ENCODE data around the gene CDYL2. TPM values are rescaled to one million over a fixed set of nuclear protein-coding genes. Genes with fewer than 3 reads are reported as not detected.
"Not testable (repeated sequence)": the region's sequence is repeated elsewhere in the genome, so short reads cannot be mapped to it uniquely, and the experiment has no call there.

The CDYL2 gene
- total RNA-seq, 2 experiments from 2014 or later, result 40.7 to 49.0 TPM

DNA sequence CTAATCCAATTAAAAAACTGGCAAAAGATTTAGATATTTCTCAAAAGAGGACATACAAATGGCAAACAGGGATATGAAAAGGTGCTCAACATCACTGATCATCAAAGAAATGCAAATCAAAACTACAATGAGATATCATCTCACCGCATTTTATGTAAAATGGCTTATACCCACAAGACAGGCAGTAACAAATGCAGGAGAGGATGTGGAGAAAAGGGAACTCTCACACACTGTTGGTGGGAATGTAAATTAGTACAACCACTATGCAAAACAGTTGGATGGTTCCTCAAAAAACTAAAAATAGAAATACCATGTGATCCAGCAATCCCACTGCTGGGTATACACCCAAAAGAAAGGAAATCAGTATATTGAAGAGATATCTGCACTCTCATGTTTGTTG lies 154.1 kb downstream of the CDYL2 start:
- Mint-ChIP-seq H3K36me3 (ENCODE audit: low read depth) (peaks cover 48% of the 10 kb centered on the region), H3K4me1 (peaks cover 38% of the 10 kb centered on the region), H3K9me3 (peaks cover 25% of the 10 kb centered on the region)
- peak; percentile 17 for DNase-seq
- H3K27ac Mint-ChIP-seq, H3K27me3 Mint-ChIP-seq, POLR2A ChIA-PET, H3K4me3 Mint-ChIP-seq, CTCF ChIA-PET: not testable (repeated sequence)

DNA sequence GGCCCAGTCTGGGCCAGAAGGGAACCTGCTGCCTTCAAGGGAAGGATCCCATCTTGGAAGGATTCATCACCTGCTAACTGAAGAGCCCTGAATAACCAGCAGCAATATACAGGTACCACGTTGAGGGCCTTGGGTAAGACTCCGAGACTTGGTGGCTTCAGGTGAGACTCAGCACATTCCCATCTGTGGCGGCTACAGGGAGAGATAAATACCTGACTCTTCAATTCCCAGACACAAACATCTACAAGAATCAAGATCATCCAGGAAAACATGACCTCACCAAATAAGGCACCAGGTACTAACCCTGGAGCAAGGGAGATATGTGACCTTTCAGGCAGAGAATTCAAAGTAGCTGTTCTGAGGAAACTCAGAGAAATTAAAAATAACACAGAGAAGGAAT lies 164.1 kb downstream of the CDYL2 start:
- POLR2A ChIA-PET, result no interaction called here
- no peaks in the 10 kb centered on the region for H3K27me3 Mint-ChIP-seq
- DNase-seq, result no peak
- peaks cover 11% of the 10 kb centered on the region for H3K9me3 Mint-ChIP-seq
- H3K27ac Mint-ChIP-seq, result no peak overlapping the region
- CTCF ChIA-PET, result interaction anchor here (1.4 kb wide), 1 partner anchor 12 kb away, joined by 4 read pairs; no protein-coding TSS in a partner anchor
- no peak overlapping the region for H3K4me3 Mint-ChIP-seq
- peaks cover 1% of the 10 kb centered on the region for H3K4me1 Mint-ChIP-seq
- peaks cover 34% of the 10 kb centered on the region for H3K36me3 Mint-ChIP-seq (ENCODE audit: low read depth)

DNA sequence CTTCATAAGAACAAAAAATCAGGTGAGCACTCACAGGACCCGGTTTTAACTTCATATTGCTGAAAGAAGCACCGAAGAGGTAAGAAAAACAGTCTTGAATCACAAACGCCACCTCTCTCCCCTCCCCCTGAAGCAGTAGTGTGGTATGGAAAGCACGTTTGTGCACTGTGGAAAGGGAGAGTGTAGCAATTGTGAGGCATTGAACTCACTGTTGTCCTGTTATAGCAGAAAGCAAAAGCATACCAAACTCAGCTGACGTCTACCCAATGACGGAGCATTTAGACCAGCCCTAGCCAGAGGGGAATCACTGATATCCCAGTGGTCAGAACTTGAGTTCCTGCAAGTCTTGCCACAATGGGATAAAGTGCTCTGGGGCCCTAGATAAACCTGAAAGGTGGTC lies 164.8 kb downstream of the CDYL2 start:
- Mint-ChIP-seq H3K9me3 (peaks cover 11% of the 10 kb centered on the region), H3K27me3 (no peaks in the 10 kb centered on the region), H3K36me3 (ENCODE audit: low read depth) (peaks cover 31% of the 10 kb centered on the region), H3K27ac (no peak overlapping the region), H3K4me1 (peaks cover 1% of the 10 kb centered on the region), H3K4me3 (no peak overlapping the region)
- POLR2A ChIA-PET, result no interaction called here
- CTCF ChIA-PET, result interaction anchor here (1.4 kb wide), 1 partner anchor 11 kb away, joined by 4 read pairs; no protein-coding TSS in a partner anchor
- no peak for DNase-seq

DNA sequence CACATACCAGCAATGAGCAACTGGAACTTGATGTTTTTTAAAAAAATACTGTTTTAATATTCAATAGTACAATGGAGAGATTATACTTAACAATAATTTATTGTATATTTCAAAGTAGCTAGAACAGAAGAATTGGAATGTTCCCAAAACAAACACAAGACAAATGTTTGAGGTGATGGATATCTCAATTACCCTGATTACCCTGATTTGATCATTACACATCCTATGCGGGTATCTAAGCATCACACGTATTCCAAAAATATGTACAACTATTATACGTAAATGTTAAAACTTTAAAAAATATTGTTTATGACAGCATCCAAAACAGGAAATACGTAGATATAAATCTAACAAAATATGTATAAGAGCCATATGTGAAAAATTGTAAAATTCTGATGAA lies 166.8 kb downstream of the CDYL2 start:
- ChIA-PET CTCF (no interaction called here), POLR2A (no interaction called here)
- Mint-ChIP-seq H3K27ac (no peak overlapping the region), H3K9me3 (peaks cover 3% of the 10 kb centered on the region), H3K4me1 (peaks cover 1% of the 10 kb centered on the region), H3K36me3 (ENCODE audit: low read depth) (peaks cover 23% of the 10 kb centered on the region), H3K4me3 (no peak overlapping the region), H3K27me3 (no peaks in the 10 kb centered on the region)
- DNase-seq, result no peak

DNA sequence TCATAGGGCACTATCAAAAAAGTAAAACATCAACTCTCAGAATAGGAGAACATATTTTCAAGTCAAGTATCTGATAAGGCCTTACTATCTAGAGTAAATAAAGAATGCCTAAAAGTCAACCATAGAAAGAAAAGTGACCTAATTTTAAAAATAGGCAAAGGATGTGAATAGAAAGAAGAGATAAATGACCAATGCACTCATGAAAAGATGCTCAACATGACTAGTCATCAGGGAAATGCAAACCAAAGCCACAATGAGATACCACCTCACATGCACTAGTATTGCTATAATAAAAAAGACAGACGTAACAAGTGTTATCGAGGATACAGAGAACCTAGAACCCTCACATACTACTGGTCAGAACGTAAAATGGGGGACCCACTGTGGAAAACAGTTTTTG lies 172.8 kb downstream of the CDYL2 start:
- Mint-ChIP-seq H3K9me3 (peaks cover 14% of the 10 kb centered on the region), H3K27ac (no peak overlapping the region), H3K4me3 (no peak overlapping the region), H3K4me1 (peaks cover 3% of the 10 kb centered on the region), H3K36me3 (ENCODE audit: low read depth) (peaks cover 56% of the 10 kb centered on the region), H3K27me3 (no peaks in the 10 kb centered on the region)
- ChIA-PET CTCF (no interaction called here), POLR2A (no interaction called here)
- DNase-seq, result no peak

DNA sequence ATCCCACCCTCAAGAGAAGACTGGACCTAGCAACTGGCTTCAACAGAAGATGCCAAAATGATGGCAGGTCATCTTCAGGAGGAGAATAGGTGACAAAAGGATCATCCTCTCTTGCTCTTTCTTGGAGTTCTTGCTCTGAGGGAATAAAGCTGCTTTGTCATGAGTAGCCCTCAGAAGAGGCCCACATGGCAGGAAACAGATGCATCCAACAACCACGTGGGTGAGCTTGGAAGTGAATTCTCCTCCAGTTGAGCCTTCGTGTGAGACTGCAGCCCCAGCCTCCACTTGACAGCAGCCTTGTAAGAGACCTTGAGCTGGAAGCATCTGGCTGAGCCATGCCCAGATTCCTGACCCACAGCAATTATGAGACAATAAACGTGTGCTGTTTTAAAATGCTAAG lies 176.1 kb downstream of the CDYL2 start:
- peaks cover 28% of the 10 kb centered on the region for H3K9me3 Mint-ChIP-seq
- H3K4me1 Mint-ChIP-seq, result peaks cover 8% of the 10 kb centered on the region
- CTCF ChIA-PET, result interaction anchor here (1.1 kb wide), 1 partner anchor 12 kb away, joined by 4 read pairs; no protein-coding TSS in a partner anchor
- no peak overlapping the region for H3K4me3 Mint-ChIP-seq
- H3K36me3 Mint-ChIP-seq (ENCODE audit: low read depth), result peaks cover 73% of the 10 kb centered on the region
- POLR2A ChIA-PET, result no interaction called here
- H3K27me3 Mint-ChIP-seq, result no peaks in the 10 kb centered on the region
- DNase-seq, result no peak
- H3K27ac Mint-ChIP-seq, result no peak overlapping the region

DNA sequence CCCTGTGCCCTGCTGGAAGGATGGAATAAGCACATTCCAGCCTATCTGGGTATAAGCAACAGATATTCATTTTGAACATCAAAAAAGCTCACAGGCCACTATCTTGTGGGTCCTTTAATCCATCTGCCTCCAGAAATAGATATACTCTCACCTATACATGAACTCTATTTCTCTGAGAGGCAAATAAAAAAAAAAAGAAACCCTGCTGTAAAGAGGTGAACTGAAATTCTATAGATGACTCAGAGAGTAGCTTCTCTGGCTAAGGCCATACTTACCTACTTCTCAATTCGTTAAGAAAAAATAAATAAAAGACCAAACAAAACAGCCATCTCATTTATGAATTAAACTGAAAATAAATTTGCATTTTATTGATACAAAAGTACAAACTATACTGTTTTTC lies 177.3 kb downstream of the CDYL2 start:
- POLR2A ChIA-PET, result no interaction called here
- CTCF ChIA-PET, result interaction anchor here (0.6 kb wide), 1 partner anchor 13 kb away, joined by 5 read pairs; no protein-coding TSS in a partner anchor
- H3K9me3 Mint-ChIP-seq, result peaks cover 30% of the 10 kb centered on the region
- peaks cover 13% of the 10 kb centered on the region for H3K4me1 Mint-ChIP-seq
- no peaks in the 10 kb centered on the region for H3K27me3 Mint-ChIP-seq
- no peak for DNase-seq
- peaks cover 64% of the 10 kb centered on the region for H3K36me3 Mint-ChIP-seq (ENCODE audit: low read depth)
- no peak overlapping the region for H3K27ac Mint-ChIP-seq
- H3K4me3 Mint-ChIP-seq, result no peak overlapping the region

DNA sequence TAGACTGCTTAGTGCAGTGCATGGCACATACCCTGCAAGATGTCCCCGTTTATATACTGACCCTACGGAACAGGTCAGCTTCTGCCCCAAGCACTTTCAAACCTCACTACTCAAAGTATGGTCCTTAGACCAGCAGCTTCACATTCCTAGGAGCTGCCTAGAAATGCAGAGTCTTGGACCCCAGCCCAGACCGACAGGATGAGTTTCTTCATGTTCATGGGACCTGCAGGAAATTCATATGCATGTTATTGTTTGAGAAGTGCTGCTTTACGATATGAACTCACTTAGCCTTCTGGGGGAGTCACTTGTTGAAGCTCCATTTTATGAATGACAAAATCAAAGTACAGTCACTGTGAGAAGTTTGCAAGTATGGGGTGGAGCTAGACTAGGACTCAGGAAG lies 181.0 kb downstream of the CDYL2 start:
- Mint-ChIP-seq H3K27ac (no peak overlapping the region), H3K4me3 (no peak overlapping the region), H3K9me3 (peaks cover 20% of the 10 kb centered on the region), H3K4me1 (peaks cover 13% of the 10 kb centered on the region), H3K27me3 (no peaks in the 10 kb centered on the region), H3K36me3 (ENCODE audit: low read depth) (peaks cover 43% of the 10 kb centered on the region)
- ChIA-PET POLR2A (no interaction called here), CTCF (interaction anchor here (1.2 to 1.7 kb wide), 5 partner anchors 11 to 176 kb away, joined by 3 to 5 read pairs (median 3); no protein-coding TSS in a partner anchor)
- no peak for DNase-seq

DNA sequence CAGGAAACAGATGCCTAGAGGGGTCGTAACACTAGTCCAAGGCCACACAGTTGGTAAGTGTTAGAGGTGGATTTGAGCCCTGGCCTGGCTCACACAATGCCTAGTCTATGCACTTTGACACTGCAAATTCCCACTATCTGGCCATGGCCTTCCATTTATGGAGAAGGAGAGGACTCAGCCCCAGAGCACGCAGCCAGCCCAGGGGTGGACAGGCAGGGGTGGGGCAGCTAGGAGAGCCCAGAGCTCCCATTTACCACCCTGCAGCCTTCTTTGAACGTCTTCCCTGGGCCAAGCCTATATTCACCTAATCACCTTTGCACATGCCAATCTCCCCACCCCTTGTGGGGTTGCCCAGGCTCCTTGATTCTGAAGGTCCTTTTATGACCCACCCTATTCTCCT lies 182.4 kb downstream of the CDYL2 start:
- ChIA-PET CTCF (interaction anchor here (1.7 kb wide), 1 partner anchor 95 kb away, joined by 5 read pairs; no protein-coding TSS in a partner anchor), POLR2A (no interaction called here)
- H3K27me3 Mint-ChIP-seq, result no peaks in the 10 kb centered on the region
- H3K4me3 Mint-ChIP-seq, result no peak overlapping the region
- DNase-seq, result no peak
- peaks cover 42% of the 10 kb centered on the region for H3K36me3 Mint-ChIP-seq (ENCODE audit: low read depth)
- peaks cover 9% of the 10 kb centered on the region for H3K4me1 Mint-ChIP-seq
- H3K9me3 Mint-ChIP-seq, result peaks cover 17% of the 10 kb centered on the region
- H3K27ac Mint-ChIP-seq, result no peak overlapping the region

DNA sequence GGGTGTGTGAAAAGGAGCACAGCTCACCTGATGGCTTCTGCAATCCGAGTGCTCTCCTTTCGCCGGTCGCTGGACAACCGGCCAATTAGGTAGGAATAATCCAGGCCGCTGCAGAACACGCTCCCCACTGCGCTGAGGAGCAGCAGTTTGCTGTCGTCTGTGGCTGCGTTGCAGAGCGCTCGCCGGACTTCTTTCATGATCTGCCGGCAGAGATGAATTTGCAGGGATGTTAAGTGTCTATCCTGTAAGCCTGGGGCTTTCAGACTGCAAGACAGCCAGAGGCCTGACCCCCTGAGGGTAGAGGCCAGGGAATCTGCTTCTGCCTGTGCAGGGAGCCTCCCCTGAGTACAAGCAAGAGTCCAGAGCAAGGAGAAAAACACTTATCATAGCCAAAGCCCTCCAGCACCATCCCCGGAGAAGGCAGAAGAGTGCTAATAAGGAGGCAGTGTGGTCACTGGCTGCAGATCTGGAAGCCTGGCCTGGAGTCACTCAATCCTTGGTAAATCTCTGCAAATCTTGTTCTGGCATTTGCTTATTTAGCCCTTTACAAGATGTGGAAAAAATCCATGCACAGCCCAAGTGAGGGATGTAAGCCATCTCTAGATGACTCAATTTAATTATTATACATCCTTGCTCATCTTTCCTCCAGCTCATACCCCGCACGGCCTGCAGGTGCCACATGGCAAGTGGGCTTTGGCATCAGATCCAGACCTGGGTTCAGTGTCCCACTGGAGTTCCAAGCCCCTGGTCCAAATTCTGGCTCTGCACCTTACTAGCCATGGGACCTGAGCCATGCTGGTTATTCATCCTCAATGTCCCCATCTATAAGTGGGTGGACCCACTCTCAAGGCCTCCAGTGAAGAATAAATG lies 183.4 kb downstream of the CDYL2 start:
- no peaks in the 10 kb centered on the region for H3K27me3 Mint-ChIP-seq
- no peak overlapping the region for H3K27ac Mint-ChIP-seq
- peaks cover 9% of the 10 kb centered on the region for H3K4me1 Mint-ChIP-seq
- ChIA-PET POLR2A (no interaction called here), CTCF (interaction anchor here (0.8 kb wide), 1 partner anchor 12 kb away, joined by 3 read pairs; no protein-coding TSS in a partner anchor)
- no peak for DNase-seq
- peaks cover 14% of the 10 kb centered on the region for H3K9me3 Mint-ChIP-seq
- peaks cover 41% of the 10 kb centered on the region for H3K36me3 Mint-ChIP-seq (ENCODE audit: low read depth)
- H3K4me3 Mint-ChIP-seq, result no peak overlapping the region

DNA sequence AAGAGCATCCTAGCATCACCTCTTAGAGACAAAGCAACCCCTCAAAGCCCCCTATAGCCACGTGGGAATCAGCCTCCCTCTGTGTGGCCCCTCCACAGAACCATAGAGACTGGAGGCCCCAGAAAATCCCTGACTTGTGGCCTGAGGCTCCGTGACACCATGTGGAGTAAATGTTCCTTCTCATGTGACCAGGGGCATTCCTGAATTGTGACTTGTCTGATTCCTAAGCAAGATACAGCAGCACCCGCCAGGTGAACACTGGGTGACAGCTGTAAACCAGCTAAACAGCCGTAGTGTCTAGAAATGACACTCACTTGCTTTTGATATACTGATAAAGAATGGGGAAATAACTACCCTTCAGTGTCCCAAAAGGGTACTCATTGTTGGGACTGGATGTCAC lies 184.6 kb downstream of the CDYL2 start:
- Mint-ChIP-seq H3K27ac (no peak overlapping the region), H3K4me3 (no peak overlapping the region), H3K36me3 (ENCODE audit: low read depth) (peaks cover 46% of the 10 kb centered on the region), H3K4me1 (peaks cover 9% of the 10 kb centered on the region), H3K9me3 (peaks cover 15% of the 10 kb centered on the region), H3K27me3 (no peaks in the 10 kb centered on the region)
- ChIA-PET POLR2A (no interaction called here), CTCF (interaction anchor here (0.8 kb wide), 1 partner anchor 11 kb away, joined by 3 read pairs; no protein-coding TSS in a partner anchor)
- DNase-seq, result no peak

DNA sequence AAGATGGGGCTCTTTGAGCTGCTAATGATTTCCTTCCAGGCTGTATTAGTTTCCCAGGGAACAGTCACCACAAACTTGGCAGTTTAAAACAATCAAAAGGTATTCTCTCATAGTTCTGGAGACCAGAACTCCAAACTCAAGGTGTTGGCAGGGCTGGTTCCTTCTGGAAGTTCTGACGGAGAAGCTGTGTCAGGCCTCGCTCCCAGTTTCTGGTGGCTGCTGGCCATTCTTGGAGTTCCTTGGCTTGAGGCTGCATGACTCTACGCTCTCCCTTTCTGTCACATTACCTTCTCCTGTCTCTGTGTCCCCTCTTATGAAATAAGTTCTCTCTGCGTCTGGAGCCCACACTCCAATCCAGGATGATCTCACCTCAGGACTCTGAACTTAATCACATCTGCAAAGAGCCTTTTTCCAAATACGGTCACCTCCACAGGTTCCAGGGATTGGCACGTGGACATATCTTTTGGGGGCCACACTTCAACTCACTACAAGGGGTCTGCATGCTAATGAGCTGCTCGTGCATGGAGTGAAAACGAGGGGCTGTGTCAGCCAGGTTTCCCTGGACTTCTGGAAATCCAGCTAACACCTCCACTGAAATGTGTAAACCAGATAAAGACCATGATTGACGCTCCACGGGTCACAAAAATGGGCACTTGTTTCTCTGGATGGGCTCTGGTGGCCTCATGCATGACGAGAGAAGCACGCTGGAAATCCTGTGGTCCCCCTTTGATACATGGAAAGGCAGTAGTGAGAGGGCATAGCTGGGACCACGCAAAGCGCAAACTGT lies 185.3 kb downstream of the CDYL2 start:
- H3K27ac Mint-ChIP-seq, result no peak overlapping the region
- CTCF ChIA-PET, result interaction anchor here (0.8 kb wide), 1 partner anchor 20 kb away, joined by 3 read pairs; no protein-coding TSS in a partner anchor
- H3K4me1 Mint-ChIP-seq, result peaks cover 9% of the 10 kb centered on the region
- H3K9me3 Mint-ChIP-seq, result peaks cover 14% of the 10 kb centered on the region
- H3K36me3 Mint-ChIP-seq (ENCODE audit: low read depth), result peaks cover 44% of the 10 kb centered on the region
- no peaks in the 10 kb centered on the region for H3K27me3 Mint-ChIP-seq
- DNase-seq, result no peak
- POLR2A ChIA-PET, result no interaction called here
- H3K4me3 Mint-ChIP-seq, result no peak overlapping the region

DNA sequence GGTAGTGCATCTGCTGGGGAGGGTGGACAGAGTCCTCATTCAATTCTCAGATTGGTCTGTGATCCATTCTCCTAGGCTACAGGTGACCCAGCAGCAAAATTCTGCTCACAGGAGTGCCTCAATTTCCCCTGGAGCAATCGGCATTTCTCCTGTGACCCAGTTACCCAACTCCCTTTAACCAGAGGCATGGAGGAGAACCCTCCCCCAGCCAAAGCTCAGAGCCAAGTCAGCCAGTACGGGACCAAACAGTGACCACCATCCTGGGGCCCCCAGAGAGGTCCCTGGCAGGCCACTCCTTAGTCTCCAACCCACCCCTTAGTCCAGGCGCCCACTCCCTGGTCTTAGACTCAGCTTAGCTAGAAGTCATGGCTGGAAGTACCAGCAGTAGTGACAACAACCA lies 188.0 kb downstream of the CDYL2 start:
- Mint-ChIP-seq H3K9me3 (peaks cover 13% of the 10 kb centered on the region), H3K4me1 (peaks cover 3% of the 10 kb centered on the region), H3K27ac (no peak overlapping the region), H3K4me3 (no peak overlapping the region), H3K27me3 (no peaks in the 10 kb centered on the region), H3K36me3 (ENCODE audit: low read depth) (peaks cover 51% of the 10 kb centered on the region)
- CTCF ChIA-PET, result interaction anchor here (2.0 to 2.1 kb wide), 2 partner anchors 11 to 17 kb away, joined by 4 read pairs; no protein-coding TSS in a partner anchor
- POLR2A ChIA-PET, result no interaction called here
- DNase-seq, result no peak
